ENCODE data around the gene HEXIM2. TPM values are rescaled to one million over a fixed set of nuclear protein-coding genes. Genes with fewer than 3 reads are reported as not detected.

The HEXIM2 gene
- total RNA-seq, 1 experiment from 2014 or later, result 22.4 TPM

DNA sequence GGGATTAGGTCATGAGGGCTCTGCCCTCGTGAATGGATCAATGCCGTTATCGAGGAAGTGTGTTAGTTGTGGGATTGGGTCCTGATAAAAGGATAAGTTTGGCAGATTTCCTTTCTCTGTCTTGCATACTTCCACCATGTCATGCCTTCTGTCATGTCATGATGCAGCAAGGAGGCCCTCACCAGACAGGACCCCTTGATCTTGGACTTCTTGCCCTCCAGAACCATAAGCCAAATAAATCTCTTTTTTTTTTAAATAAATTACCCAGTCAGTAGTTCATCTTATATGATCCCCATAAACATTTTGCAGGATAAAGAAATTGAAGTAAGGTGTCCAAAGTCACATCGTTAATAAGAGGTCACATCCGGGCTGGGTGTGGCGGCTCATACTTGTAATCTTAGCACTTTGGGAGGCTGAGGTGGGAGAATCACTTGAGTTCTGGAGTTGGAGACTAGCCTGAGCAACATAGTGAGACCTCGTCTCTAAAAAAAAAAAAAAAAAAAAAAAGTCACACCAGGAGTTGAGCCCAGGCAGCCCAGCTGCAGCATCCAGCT is 25.2 kb downstream of the HEXIM2 start:
- ChIA-PET CTCF (no interaction called here), POLR2A (ENCODE audit: unreplicated experiment) (no interaction called here)
- intact Hi-C loops (cut with micrococcal nuclease; ENCODE audit: unreplicated experiment), result no loop called here
- H3K4me3 ChIP-seq, result no peak overlapping the region
- DNase-seq, result no peak
- H3K27ac ChIP-seq, result no peak overlapping the region
- BruUV-seq (replicated peaks), result no TSS peak
- no peak overlapping the region for H2AFZ ChIP-seq
- H3K4me2 ChIP-seq, result no peak overlapping the region
- H3K9me2 ChIP-seq (ENCODE audit: insufficient read depth), result no peaks in the 10 kb centered on the region
- H3K9me3 ChIP-seq (ENCODE audit: insufficient read depth, low read depth), result no peaks in the 10 kb centered on the region
- H4K20me1 ChIP-seq (ENCODE audit: insufficient read depth), result no peaks in the 10 kb centered on the region
- no peaks in the 10 kb centered on the region for H3K27me3 ChIP-seq (ENCODE audit: insufficient read depth, low read depth)
- H3K36me3 ChIP-seq (ENCODE audit: low read depth), result no peaks in the 10 kb centered on the region
- peaks cover 15% of the 10 kb centered on the region for H3K4me1 ChIP-seq (replicated peaks; ENCODE audit: insufficient read depth)
- TF ChIP-seq, protein P1, sequence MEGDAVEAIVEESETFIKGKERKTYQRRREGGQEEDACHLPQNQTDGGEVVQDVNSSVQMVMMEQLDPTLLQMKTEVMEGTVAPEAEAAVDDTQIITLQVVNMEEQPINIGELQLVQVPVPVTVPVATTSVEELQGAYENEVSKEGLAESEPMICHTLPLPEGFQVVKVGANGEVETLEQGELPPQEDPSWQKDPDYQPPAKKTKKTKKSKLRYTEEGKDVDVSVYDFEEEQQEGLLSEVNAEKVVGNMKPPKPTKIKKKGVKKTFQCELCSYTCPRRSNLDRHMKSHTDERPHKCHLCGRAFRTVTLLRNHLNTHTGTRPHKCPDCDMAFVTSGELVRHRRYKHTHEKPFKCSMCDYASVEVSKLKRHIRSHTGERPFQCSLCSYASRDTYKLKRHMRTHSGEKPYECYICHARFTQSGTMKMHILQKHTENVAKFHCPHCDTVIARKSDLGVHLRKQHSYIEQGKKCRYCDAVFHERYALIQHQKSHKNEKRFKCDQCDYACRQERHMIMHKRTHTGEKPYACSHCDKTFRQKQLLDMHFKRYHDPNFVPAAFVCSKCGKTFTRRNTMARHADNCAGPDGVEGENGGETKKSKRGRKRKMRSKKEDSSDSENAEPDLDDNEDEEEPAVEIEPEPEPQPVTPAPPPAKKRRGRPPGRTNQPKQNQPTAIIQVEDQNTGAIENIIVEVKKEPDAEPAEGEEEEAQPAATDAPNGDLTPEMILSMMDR (conservative IDR thresholded peaks at IDR 0.05), result no peak
- no peak for TF ChIP-seq EZH2 (IDR thresholded peaks at IDR 0.05; ENCODE audit: low read depth)
- H3F3A ChIP-seq (ENCODE audit: insufficient read depth, low read depth), result peaks cover 30% of the 10 kb centered on the region
- no peaks in the 10 kb centered on the region for H3K79me2 ChIP-seq (ENCODE audit: low read depth)

DNA sequence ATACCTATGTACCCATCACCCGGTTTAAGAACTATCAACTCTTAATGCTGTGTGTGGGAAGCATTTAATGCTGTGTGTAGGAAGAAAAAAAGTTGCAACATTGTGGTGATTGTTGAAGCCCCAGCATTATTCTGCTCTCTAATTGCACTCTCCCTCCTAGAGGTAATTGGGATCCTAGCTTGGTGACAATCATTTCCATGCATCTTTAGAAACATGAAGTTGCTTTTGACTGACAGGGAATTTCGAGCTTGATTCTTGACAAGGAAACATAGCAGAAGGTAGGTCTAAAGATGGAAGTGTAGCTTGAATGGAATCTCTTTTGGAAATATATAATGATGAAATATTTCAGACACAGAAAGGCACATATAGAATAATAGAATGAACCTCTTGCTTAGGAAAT is 27.3 kb downstream of the HEXIM2 start:
- Histone ChIP-seq H3K4me3 (no peak overlapping the region), H3K27ac (no peak overlapping the region)
- intact Hi-C loops (cut with micrococcal nuclease; ENCODE audit: unreplicated experiment), result no loop called here

DNA sequence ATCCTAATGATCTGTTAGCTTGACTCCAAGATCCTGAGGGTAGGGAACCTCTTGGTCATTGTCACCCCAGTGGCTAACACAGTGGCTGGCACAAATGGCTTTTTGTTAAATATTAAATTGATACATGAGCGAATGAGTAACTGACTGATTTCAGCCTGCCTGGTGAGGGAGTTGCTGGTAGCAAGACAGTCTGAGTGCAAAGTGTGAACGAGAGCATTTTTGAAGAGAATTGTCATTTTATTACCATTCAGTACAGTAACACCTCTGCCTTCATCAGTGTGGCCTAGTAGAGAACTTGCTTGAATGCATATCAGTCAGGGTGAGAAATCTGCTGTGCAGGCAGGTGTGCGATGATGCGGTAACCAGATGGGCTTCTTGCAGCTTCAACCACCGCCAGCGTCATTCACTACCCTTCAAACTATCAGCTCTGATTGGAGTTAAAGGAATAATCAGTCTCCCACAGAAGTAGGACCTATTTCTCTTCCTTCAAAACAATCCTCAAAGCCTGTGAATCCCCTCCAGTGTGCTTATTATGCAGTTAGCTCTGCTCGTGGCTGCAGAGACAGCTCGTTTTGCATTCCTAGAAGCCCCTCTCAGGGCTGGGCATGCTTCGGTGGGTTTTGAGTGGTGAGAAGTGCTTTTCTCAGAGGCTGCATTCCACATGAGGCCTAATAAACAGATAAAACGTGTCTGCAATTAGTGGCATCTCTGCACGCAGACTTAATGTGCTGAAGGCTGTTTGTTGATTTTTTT is 29.0 kb downstream of the HEXIM2 start:
- POLR2A ChIA-PET (ENCODE audit: unreplicated experiment), result no interaction called here
- H4K20me1 ChIP-seq (ENCODE audit: insufficient read depth), result no peaks in the 10 kb centered on the region
- H3K27me3 ChIP-seq (ENCODE audit: insufficient read depth, low read depth), result no peaks in the 10 kb centered on the region
- no peak overlapping the region for H3K27ac ChIP-seq
- H3K79me2 ChIP-seq (ENCODE audit: low read depth), result no peaks in the 10 kb centered on the region
- H3K4me1 ChIP-seq (replicated peaks; ENCODE audit: insufficient read depth), result no peaks in the 10 kb centered on the region
- no peaks in the 10 kb centered on the region for H3K9me3 ChIP-seq (ENCODE audit: insufficient read depth, low read depth)
- intact Hi-C loops (cut with micrococcal nuclease; ENCODE audit: unreplicated experiment), result no loop called here
- peaks cover 9% of the 10 kb centered on the region for H3F3A ChIP-seq (ENCODE audit: insufficient read depth, low read depth)
- CTCF ChIA-PET, result no interaction called here
- no peak overlapping the region for H3K4me2 ChIP-seq
- no peaks in the 10 kb centered on the region for H3K9me2 ChIP-seq (ENCODE audit: insufficient read depth)
- H2AFZ ChIP-seq, result no peak overlapping the region
- DNase-seq, result no peak
- H3K4me3 ChIP-seq, result no peak overlapping the region
- no TSS peak for BruUV-seq (replicated peaks)
- TF ChIP-seq, protein P1 (conservative IDR thresholded peaks at IDR 0.05), result no peak
- no peak for TF ChIP-seq EZH2 (IDR thresholded peaks at IDR 0.05; ENCODE audit: low read depth)
- H3K36me3 ChIP-seq (ENCODE audit: low read depth), result no peaks in the 10 kb centered on the region

More for the DNA sequence above, 27.3 kb downstream of the HEXIM2 start:
- no peak overlapping the region for H3K4me2 ChIP-seq
- H3K9me2 ChIP-seq (ENCODE audit: insufficient read depth), result no peaks in the 10 kb centered on the region
- BruUV-seq (replicated peaks), result no TSS peak
- peaks cover 19% of the 10 kb centered on the region for H3F3A ChIP-seq (ENCODE audit: insufficient read depth, low read depth)
- no peaks in the 10 kb centered on the region for H3K79me2 ChIP-seq (ENCODE audit: low read depth)
- no peak for TF ChIP-seq EZH2 (IDR thresholded peaks at IDR 0.05; ENCODE audit: low read depth)
- TF ChIP-seq, protein P1 (conservative IDR thresholded peaks at IDR 0.05), result no peak
- ChIA-PET CTCF (no interaction called here), POLR2A (ENCODE audit: unreplicated experiment) (no interaction called here)
- no peaks in the 10 kb centered on the region for H4K20me1 ChIP-seq (ENCODE audit: insufficient read depth)
- H3K4me1 ChIP-seq (replicated peaks; ENCODE audit: insufficient read depth), result peaks cover 4% of the 10 kb centered on the region
- H2AFZ ChIP-seq, result no peak overlapping the region
- no peaks in the 10 kb centered on the region for H3K27me3 ChIP-seq (ENCODE audit: insufficient read depth, low read depth)
- no peak for DNase-seq
- no peaks in the 10 kb centered on the region for H3K36me3 ChIP-seq (ENCODE audit: low read depth)
- no peaks in the 10 kb centered on the region for H3K9me3 ChIP-seq (ENCODE audit: insufficient read depth, low read depth)

Data from PC-9 (cell line).